GM12891 (cell line): ENCODE measurements around the gene JAK2.

Source experiments
- POLR2A ChIP-seq: IDR thresholded peaks from 2 replicates; pipeline ENCODE4 v1.6.1; 2011; ENCODE audit warnings: low read depth, low read length, control low read depth
- POLR2AphosphoS5 ChIP-seq: IDR thresholded peaks from 2 replicates; pipeline ENCODE4 v1.6.1; 2011; ENCODE audit warnings: low read depth, low read length, control low read depth
- POU2F2 ChIP-seq: IDR thresholded peaks from 2 replicates; pipeline ENCODE4 v1.6.1; 2011; ENCODE audit warnings: low read depth, mild to moderate bottlenecking, control low read depth, low read length, moderate library complexity
- SPI1 ChIP-seq: IDR thresholded peaks from 2 replicates; pipeline ENCODE4 v1.6.1; 2011; ENCODE audit warnings: low read depth, low read length, control low read depth
- TAF1 ChIP-seq: IDR thresholded peaks from 2 replicates; pipeline ENCODE4 v1.6.1; 2011; ENCODE audit warnings: low read depth, low read length, control low read depth

- TF ChIP-seq POLR2AphosphoS5 = peak; percentile 87
- peak; percentile 86 for TF ChIP-seq POLR2A
- peak; percentile 45 for TF ChIP-seq SPI1
- peak; percentile 68 for TF ChIP-seq TAF1
- peak; percentile 69; the same call in 1 of the 2 replicates for TF ChIP-seq POU2F2
These were observed at the start of gene JAK2 for GRCh38 chr9:4984621-4985385.
